CD1c-positive myeloid dendritic cell (primary cell): ENCODE measurements around the gene GRM1.

ENCODE experiments used
- DNase-seq: peaks from one replicate; pipeline ENCODE4 v3.0.0-alpha.2; 2016; ENCODE audit errors: extremely low spot score

The GRM1 gene

GRCh38 chr6:146097586-146097985, 68.7 kb downstream of the GRM1 start:
- no peak for DNase-seq

- no peak for DNase-seq
Measured at GRCh38 chr6:146100776-146101175, 71.9 kb downstream of the GRM1 start.

DNA sequence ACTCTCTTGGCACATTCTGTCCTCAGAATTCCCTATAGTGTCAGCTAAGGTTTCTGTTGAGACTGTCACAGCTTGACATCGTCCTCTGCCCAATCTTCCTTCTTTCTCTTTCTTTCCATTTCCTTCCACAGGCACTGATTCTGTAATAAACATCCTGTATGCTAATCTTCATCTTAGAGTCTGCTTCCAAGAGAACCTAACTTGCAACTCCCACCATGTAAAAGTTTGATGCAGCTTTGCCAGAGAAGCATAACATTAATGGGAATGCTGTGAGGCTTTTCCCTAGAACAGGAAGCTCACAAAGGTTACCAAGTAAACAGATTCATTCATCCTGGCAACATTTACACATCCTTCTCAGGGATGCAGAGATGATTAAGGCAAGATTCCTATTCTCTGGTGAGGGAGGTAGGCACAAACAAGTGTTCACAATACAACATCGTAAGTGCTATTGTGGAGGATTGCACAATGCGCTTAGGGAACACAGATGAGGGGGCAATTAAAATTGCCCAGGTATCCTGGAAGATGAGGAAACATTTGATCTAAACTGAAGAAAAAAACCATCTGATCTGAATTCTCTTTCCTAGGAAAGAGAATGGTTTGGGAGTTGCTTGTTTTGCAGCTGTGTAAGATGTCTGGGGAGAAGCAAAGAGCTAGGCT, 74.7 kb downstream of the GRM1 start:
- DNase-seq = no peak

DNA sequence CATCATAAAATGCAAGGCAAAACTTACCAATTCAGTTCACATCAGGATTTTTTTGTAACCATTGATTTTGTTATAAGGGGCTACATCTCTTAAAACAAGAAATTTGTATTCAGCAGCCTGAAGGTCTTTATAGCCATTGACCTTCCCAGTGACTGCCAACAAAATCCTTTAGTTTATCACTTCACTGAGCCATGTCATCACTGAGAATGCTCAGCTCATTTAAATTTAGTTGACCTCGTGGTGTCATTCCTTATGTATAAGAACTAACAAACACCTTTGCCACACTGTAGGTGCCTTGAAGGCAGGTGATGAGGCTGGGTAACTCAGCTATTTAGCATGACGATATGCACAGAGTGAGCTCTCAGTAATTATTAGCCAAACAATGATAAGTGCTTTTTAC, 77.7 kb downstream of the GRM1 start:
- no peak for DNase-seq

- DNase-seq = no peak
Measured at GRCh38 chr6:146110990-146111389, 82.1 kb downstream of the GRM1 start.

GRCh38 chr6:146111881-146112450, 83.1 kb downstream of the GRM1 start:
- no peak for DNase-seq

DNA sequence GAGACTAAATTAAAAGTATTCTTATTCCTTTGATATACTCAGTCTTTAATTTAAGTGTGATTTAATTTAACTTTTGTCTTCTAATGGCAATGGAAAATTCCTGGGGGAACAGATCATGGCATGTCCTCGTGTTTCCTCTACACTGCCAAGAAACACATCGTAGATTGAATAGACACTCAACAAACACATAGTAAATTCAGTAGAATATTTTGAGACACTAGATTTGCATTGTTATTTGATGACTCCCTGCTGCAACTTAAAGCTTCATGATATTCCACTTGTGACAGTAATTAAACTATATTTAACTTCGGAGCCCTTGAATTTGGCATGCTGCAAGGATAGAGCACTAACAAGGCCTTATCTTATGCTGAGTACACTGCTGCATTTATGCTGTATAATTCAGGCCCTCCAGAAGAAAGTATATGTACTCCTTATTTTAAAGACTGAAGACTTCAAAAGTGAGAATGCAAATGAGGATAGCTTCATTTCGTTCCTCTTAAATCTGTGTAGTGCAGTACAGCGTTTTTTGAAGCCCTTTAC, 84.3 kb downstream of the GRM1 start:
- DNase-seq = no peak

DNA sequence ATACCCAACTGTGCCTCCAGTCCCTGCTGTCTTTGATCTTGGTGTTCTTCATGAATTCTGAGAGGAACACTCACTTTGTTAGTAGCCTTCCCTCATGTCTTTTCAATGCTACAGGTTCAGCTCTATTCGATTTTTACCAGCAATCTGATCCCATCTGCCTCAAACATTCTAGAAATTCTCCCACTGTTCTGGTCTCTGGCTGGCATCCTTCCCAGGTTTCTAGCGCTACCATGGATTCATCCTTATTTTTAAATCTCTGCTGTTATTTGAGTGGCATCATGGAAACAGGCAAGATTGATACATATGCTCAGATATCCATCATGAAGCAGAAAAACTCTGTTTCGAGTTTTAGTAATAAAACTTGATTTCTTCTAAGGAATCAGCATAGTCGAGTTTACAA, 94.8 kb downstream of the GRM1 start:
- DNase-seq = no peak

GRCh38 chr6:146127447-146128215, 98.8 kb downstream of the GRM1 start:
- no peak for DNase-seq

DNA sequence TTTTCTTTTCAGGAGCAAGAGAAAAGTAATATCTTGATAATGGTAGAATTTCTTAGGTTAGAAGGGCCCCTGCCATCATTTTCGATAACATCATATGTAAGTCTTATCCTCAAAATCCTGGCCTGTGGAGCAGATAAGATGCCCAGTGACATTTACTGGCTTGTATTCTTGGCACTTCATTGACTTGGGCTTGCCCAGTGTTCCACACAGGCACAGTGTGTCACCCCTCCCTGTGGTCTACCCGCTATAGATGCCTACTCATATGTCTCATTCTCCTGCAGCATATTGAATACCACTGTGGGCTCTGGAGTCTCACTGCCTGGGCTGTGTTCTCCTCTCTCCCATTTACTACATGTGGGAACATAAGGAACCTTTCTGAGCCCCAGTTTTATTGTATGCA, 105.0 kb downstream of the GRM1 start:
- DNase-seq = no peak

GRCh38 chr6:146135167-146135566, 106.3 kb downstream of the GRM1 start:
- no peak for DNase-seq

- DNase-seq = no peak
Measured at GRCh38 chr6:146146836-146147235, 118.0 kb downstream of the GRM1 start.

GRCh38 chr6:146149770-146150169, 120.9 kb downstream of the GRM1 start:
- DNase-seq = no peak

GRCh38 chr6:146153040-146153758, 124.3 kb downstream of the GRM1 start:
- no peak for DNase-seq

DNA sequence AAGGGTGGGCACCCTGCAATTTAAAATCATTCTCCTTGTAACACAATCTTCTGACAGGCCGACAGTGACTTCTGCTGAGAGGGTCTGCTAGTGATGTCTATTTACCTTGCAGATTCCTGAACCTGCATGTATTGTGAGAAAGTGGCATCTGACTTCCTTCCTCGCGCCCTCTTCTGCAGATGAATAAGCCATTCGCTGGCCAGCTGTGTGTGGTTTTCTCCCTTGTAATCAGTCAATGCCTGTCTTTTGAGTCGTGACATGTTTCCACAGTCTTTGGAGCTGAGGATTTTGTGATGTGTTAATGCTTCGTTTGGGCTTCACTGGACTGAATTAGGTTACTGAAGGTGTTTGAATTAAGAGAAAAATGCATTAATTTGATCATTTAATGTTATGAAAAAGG, 125.3 kb downstream of the GRM1 start:
- DNase-seq = no peak

GRCh38 chr6:146161664-146162063, 132.8 kb downstream of the GRM1 start:
- DNase-seq = no peak

DNA sequence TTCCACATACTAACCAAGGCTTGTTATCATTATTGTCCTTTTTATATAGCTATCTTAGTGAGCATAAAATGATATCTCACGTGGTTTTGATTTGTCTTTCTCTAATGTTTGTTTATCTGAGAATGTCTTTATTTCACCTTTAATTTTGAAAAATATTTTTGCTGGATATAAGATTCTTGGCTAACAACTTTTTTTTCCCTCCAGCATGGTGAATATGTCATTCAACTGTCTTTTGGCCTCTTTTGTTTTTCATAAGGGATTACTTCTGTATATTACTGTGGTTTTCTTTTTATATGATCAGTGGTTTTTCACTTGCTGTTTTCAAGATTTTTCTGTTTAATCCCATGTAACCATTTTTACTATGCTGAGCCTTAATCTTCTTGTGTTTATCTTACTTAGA, 141.0 kb downstream of the GRM1 start:
- no peak for DNase-seq

- no peak for DNase-seq
Measured at GRCh38 chr6:146177785-146178184, 148.9 kb downstream of the GRM1 start.

GRCh38 chr6:146183831-146184230, 155.0 kb downstream of the GRM1 start:
- DNase-seq = no peak

- DNase-seq = no peak
Measured at GRCh38 chr6:146184701-146185100, 155.8 kb downstream of the GRM1 start.

DNA sequence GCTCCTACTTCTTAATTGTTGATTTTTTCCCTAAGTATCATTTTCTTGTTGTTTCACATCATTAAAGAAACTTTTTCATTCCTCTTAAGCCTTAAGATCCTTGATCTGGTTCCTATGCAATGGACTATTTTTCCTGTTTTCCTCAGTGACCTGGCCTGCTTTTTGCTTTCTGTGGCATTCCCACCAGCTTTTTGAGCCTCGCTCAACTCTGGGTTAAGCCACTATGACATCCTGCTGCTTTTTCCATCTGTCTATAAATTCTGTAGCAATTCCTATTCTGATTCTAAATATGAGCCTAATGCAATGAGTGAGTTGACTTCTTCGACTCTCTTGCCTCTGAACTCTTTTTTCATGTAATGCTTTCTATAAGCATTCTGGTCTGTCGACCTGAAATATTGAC, 160.3 kb downstream of the GRM1 start:
- DNase-seq = no peak

GRCh38 chr6:146190581-146190980, 161.7 kb downstream of the GRM1 start:
- DNase-seq = no peak
